Ishikawa (cell line): Measurements from ENCODE around the gene TINCR.
A peak's percentile ranks its signal among the peaks of the same experiment; 100 is the strongest.

Experiments
- CEBPB ChIP-seq: IDR thresholded peaks from 2 replicates; pipeline ENCODE4 v1.6.1; 2012
- CREB1 ChIP-seq: IDR thresholded peaks from 2 replicates; pipeline ENCODE4 v1.6.1; 2012; ENCODE audit warnings: low read depth
- EGR1 ChIP-seq: IDR thresholded peaks from 2 replicates; pipeline ENCODE4 v1.6.1; 2012
- EP300 ChIP-seq: IDR thresholded peaks from 2 replicates; pipeline ENCODE4 v1.6.1; 2012; ENCODE audit warnings: borderline replicate concordance
- FOXM1 ChIP-seq: IDR thresholded peaks from 2 replicates; pipeline ENCODE4 v1.6.1; 2012; ENCODE audit warnings: low read depth, borderline replicate concordance
- MAX ChIP-seq: IDR thresholded peaks from 2 replicates; pipeline ENCODE4 v1.6.1; 2012
- NFIC ChIP-seq: IDR thresholded peaks from 2 replicates; pipeline ENCODE4 v1.6.1; 2012
- RAD21 ChIP-seq: IDR thresholded peaks from 2 replicates; pipeline ENCODE4 v1.6.1; 2012; ENCODE audit warnings: low read depth
- REST ChIP-seq: IDR thresholded peaks from 2 replicates; pipeline ENCODE4 v1.6.1; 2012; ENCODE audit warnings: low read depth, mild to moderate bottlenecking
- TAF1 ChIP-seq: IDR thresholded peaks from 2 replicates; pipeline ENCODE4 v1.6.1; 2012; ENCODE audit warnings: low read depth, mild to moderate bottlenecking
- TCF12 ChIP-seq: IDR thresholded peaks from 2 replicates; pipeline ENCODE4 v1.6.1; 2012; ENCODE audit warnings: low read depth
- TEAD4 ChIP-seq: IDR thresholded peaks from 2 replicates; pipeline ENCODE4 v1.6.1; 2012
- USF1 ChIP-seq: IDR thresholded peaks from 2 replicates; pipeline ENCODE4 v1.6.1; 2012
- YY1 ChIP-seq: IDR thresholded peaks from 2 replicates; pipeline ENCODE4 v1.6.1; 2012; ENCODE audit warnings: low read depth
- ZBTB7A ChIP-seq: IDR thresholded peaks from 2 replicates; pipeline ENCODE4 v1.6.1; 2012; ENCODE audit warnings: low read depth

The TINCR gene

GRCh38 chr19:5563008-5563431 lies 4.7 kb downstream of the TINCR start:
- no peak for TF ChIP-seq CEBPB
- TF ChIP-seq USF1, result no peak
- no peak for TF ChIP-seq TEAD4
- no peak for TF ChIP-seq ZBTB7A
- TF ChIP-seq FOXM1, result no peak
- no peak for TF ChIP-seq REST
- TF ChIP-seq RAD21, result no peak
- no peak for TF ChIP-seq TCF12
- TF ChIP-seq NFIC, result no peak
- TF ChIP-seq TAF1, result no peak
- no peak for TF ChIP-seq MAX
- TF ChIP-seq YY1, result no peak
- no peak for TF ChIP-seq CREB1
- no peak for TF ChIP-seq EP300
- TF ChIP-seq EGR1, result no peak

- no peak for TF ChIP-seq EGR1
- TF ChIP-seq ZBTB7A, result no peak
- no peak for TF ChIP-seq FOXM1
- no peak for TF ChIP-seq EP300
These were observed 5.5 kb downstream of the TINCR start for GRCh38 chr19:5562280-5562679.

GRCh38 chr19:5561559-5561958 lies 6.2 kb downstream of the TINCR start:
- TF ChIP-seq EP300 (no peak), REST (no peak), RAD21 (peak; percentile 25; the same call in 1 of the 2 replicates), FOXM1 (no peak)

GRCh38 chr19:5560156-5560555 lies 7.6 kb downstream of the TINCR start:
- no peak for TF ChIP-seq REST
- no peak for TF ChIP-seq TCF12
- TF ChIP-seq NFIC, result no peak
- TF ChIP-seq YY1, result no peak
- TF ChIP-seq RAD21, result no peak
- no peak for TF ChIP-seq EGR1
- no peak for TF ChIP-seq USF1
- no peak for TF ChIP-seq EP300
- TF ChIP-seq MAX, result no peak

- no peak for TF ChIP-seq ZBTB7A
- no peak for TF ChIP-seq TAF1
- no peak for TF ChIP-seq CEBPB
- TF ChIP-seq CREB1, result no peak
- no peak for TF ChIP-seq EGR1
- TF ChIP-seq MAX, result no peak
- TF ChIP-seq NFIC, result no peak
- TF ChIP-seq EP300, result no peak
- TF ChIP-seq TEAD4, result no peak
- no peak for TF ChIP-seq USF1
These were observed 8.0 kb downstream of the TINCR start for GRCh38 chr19:5559804-5560133.
